Hepatocyte (in vitro differentiated cells): Measurements from ENCODE around the gene NSUN2. TPM values are rescaled to one million over a fixed set of nuclear protein-coding genes. Genes with fewer than 3 reads are reported as not detected.

Experiments used
- DNase-seq: peaks from one replicate; pipeline ENCODE4 v3.0.0-alpha.2; 2016; ENCODE audit warnings: low spot score
- H2AFZ ChIP-seq: fragments of 200-600 bp; sonication (generic); 2 replicates; pipeline ENCODE4 v1.6.0; 2016; ENCODE audit warnings: antibody characterized with exemption, mild to moderate bottlenecking
- H3K27ac ChIP-seq: fragments of 200-600 bp; sonication (generic); 2 replicates; pipeline ENCODE4 v1.5.1; 2016; ENCODE audit warnings: mild to moderate bottlenecking
- H3K27me3 ChIP-seq: fragments of 200-600 bp; sonication (generic); 2 replicates; pipeline ENCODE4 v1.6.1; 2016
- H3K36me3 ChIP-seq: fragments of 200-600 bp; sonication (generic); replicated peaks from 2 replicates; pipeline ENCODE4 v1.5.1; 2016; ENCODE audit warnings: low read depth; ENCODE audit not compliant: insufficient read depth
- H3K4me1 ChIP-seq: fragments of 200-600 bp; sonication (generic); 2 replicates; pipeline ENCODE4 v1.5.1; 2016; ENCODE audit warnings: mild to moderate bottlenecking, moderate library complexity; ENCODE audit not compliant: insufficient read depth
- H3K4me2 ChIP-seq: fragments of 200-600 bp; sonication (generic); 2 replicates; pipeline ENCODE4 v1.6.0; 2016
- H3K4me3 ChIP-seq: fragments of 200-600 bp; sonication (generic); 2 replicates; pipeline ENCODE4 v1.5.1; 2016; ENCODE audit warnings: mild to moderate bottlenecking
- H3K79me2 ChIP-seq: fragments of 200-600 bp; sonication (generic); 2 replicates; pipeline ENCODE4 v1.6.0; 2017; ENCODE audit warnings: mild to moderate bottlenecking
- H3K9me2 ChIP-seq: fragments of 200-600 bp; sonication (generic); replicated peaks from 2 replicates; pipeline ENCODE4 v1.6.0; 2017; ENCODE audit warnings: mild to moderate bottlenecking; ENCODE audit not compliant: insufficient read depth
- H3K9me3 ChIP-seq: fragments of 200-600 bp; sonication (generic); 2 replicates; pipeline ENCODE4 v1.5.1; 2016; ENCODE audit warnings: low read depth, mild to moderate bottlenecking
- H4K20me1 ChIP-seq: fragments of 200-600 bp; sonication (generic); 2 replicates; pipeline ENCODE4 v1.6.0; 2016; ENCODE audit warnings: mild to moderate bottlenecking; ENCODE audit not compliant: insufficient read depth, poor library complexity, severe bottlenecking
- CTCF ChIP-seq: fragments of 200-600 bp; sonication (generic); IDR thresholded peaks from 2 replicates; pipeline ENCODE4 v1.5.1; 2016; ENCODE audit warnings: antibody characterized with exemption, mild to moderate bottlenecking; ENCODE audit not compliant: poor library complexity
- EZH2 ChIP-seq: fragments of 200-600 bp; sonication (generic); IDR thresholded peaks from 2 replicates; pipeline ENCODE4 v1.6.1; 2016; ENCODE audit warnings: antibody characterized with exemption, mild to moderate bottlenecking, borderline replicate concordance
- EZH2phosphoT487 ChIP-seq: fragments of 200-600 bp; sonication (generic); IDR thresholded peaks from one replicate; pipeline ENCODE4 v1.6.1; 2018; ENCODE audit warnings: antibody characterized with exemption, mild to moderate bottlenecking, low read depth, moderate library complexity; ENCODE audit not compliant: unreplicated experiment, severe bottlenecking
- WGBS: methylation state at CpG from one replicate; pipeline ENCODE4 v1.1.6; 2016; ENCODE audit warnings: low lambda C conversion rate; ENCODE audit errors: missing lambda C conversion rate; 5-methylcytosine and 5-hydroxymethylcytosine counted together
- polyA plus RNA-seq: library from polyadenylated mRNA; unstranded; fragments of >200 nt; fragmentation: Nextera tagmentation; extraction: Ambion mirVana; gene quantifications from 2 replicates; pipeline ENCODE4 v1.2.1, GENCODE V29; 2016
- total RNA-seq: library from RNA; depleted of rRNA; stranded (reverse); fragments of >200 nt; gene quantifications from 2 replicates; pipeline ENCODE4 v1.2.3, GENCODE V29; 2014

NSUN2 gene
- total and polyA plus RNA-seq, 2 experiments from 2014 or later = 34.8 to 43.0 TPM

GRCh38 chr5:6608016-6608415 is 24.8 kb downstream of the NSUN2 start:
- H4K20me1 ChIP-seq = peaks cover 1% of the 10 kb centered on the region
- no peak for TF ChIP-seq EZH2
- no peak for TF ChIP-seq EZH2phosphoT487
- no peak for TF ChIP-seq CTCF
- no peaks in the 10 kb centered on the region for H3K4me1 ChIP-seq
- no peaks in the 10 kb centered on the region for H3K79me2 ChIP-seq
- H3K4me3 ChIP-seq = no peak overlapping the region
- H2AFZ ChIP-seq = no peak overlapping the region
- no peaks in the 10 kb centered on the region for H3K9me2 ChIP-seq
- no peak for DNase-seq
- WGBS = 97% methylated on average over 3 of the region's 3 CpGs
- H3K4me2 ChIP-seq = no peak overlapping the region
- H3K27me3 ChIP-seq = no peaks in the 10 kb centered on the region
- H3K9me3 ChIP-seq = no peaks in the 10 kb centered on the region
- no peaks in the 10 kb centered on the region for H3K36me3 ChIP-seq
- no peak overlapping the region for H3K27ac ChIP-seq

- Histone ChIP-seq H3K79me2 (no peaks in the 10 kb centered on the region), H3K4me2 (no peak overlapping the region), H3K27me3 (no peaks in the 10 kb centered on the region), H2AFZ (no peak overlapping the region), H4K20me1 (no peaks in the 10 kb centered on the region), H3K4me3 (no peak overlapping the region), H3K9me3 (no peaks in the 10 kb centered on the region), H3K36me3 (no peaks in the 10 kb centered on the region), H3K4me1 (no peaks in the 10 kb centered on the region), H3K9me2 (no peaks in the 10 kb centered on the region), H3K27ac (no peak overlapping the region)
- no peak for DNase-seq
- WGBS = 99% methylated on average over 5 of the region's 5 CpGs
- TF ChIP-seq EZH2 = no peak
- TF ChIP-seq EZH2phosphoT487 = no peak
- TF ChIP-seq CTCF = no peak
Measured at GRCh38 chr5:6607559-6607936, 25.3 kb downstream of the NSUN2 start.

- H3K9me3 ChIP-seq = no peaks in the 10 kb centered on the region
- H3K79me2 ChIP-seq = no peaks in the 10 kb centered on the region
- no peaks in the 10 kb centered on the region for H4K20me1 ChIP-seq
- H2AFZ ChIP-seq = no peak overlapping the region
- no peaks in the 10 kb centered on the region for H3K27me3 ChIP-seq
- 93% methylated on average over 9 of the region's 9 CpGs for WGBS
- no peak overlapping the region for H3K27ac ChIP-seq
- H3K4me3 ChIP-seq = no peak overlapping the region
- DNase-seq = no peak
- H3K4me1 ChIP-seq = no peaks in the 10 kb centered on the region
- no peaks in the 10 kb centered on the region for H3K36me3 ChIP-seq
- no peak overlapping the region for H3K4me2 ChIP-seq
- H3K9me2 ChIP-seq = no peaks in the 10 kb centered on the region
- no peak for TF ChIP-seq EZH2
- no peak for TF ChIP-seq EZH2phosphoT487
- no peak for TF ChIP-seq CTCF
Measured at GRCh38 chr5:6606884-6607558, 25.8 kb downstream of the NSUN2 start.

- no peak for TF ChIP-seq EZH2phosphoT487
- no peak for TF ChIP-seq EZH2
- TF ChIP-seq CTCF = no peak
- no peaks in the 10 kb centered on the region for H3K9me2 ChIP-seq
- no peaks in the 10 kb centered on the region for H3K4me1 ChIP-seq
- no peaks in the 10 kb centered on the region for H3K36me3 ChIP-seq
- H4K20me1 ChIP-seq = no peaks in the 10 kb centered on the region
- no peak overlapping the region for H3K4me2 ChIP-seq
- H3K4me3 ChIP-seq = no peak overlapping the region
- no peaks in the 10 kb centered on the region for H3K9me3 ChIP-seq
- H2AFZ ChIP-seq = no peak overlapping the region
- DNase-seq = no peak
- H3K27ac ChIP-seq = no peak overlapping the region
- no peaks in the 10 kb centered on the region for H3K27me3 ChIP-seq
- WGBS = 96% methylated on average over 12 of the region's 12 CpGs
- H3K79me2 ChIP-seq = no peaks in the 10 kb centered on the region
Measured at GRCh38 chr5:6604946-6605345, 27.9 kb downstream of the NSUN2 start.
